ENCODE measurements around the gene CCDC7. TPM values are rescaled to one million over a fixed set of nuclear protein-coding genes. Genes with fewer than 3 reads are reported as not detected.
"Not testable (repeated sequence)": the region's sequence is repeated elsewhere in the genome, so short reads cannot be mapped to it uniquely, and the experiment has no call there.

Gene CCDC7
- total RNA-seq, 4 donors from 2014 or later, result 34.1 to 114 (median 93.6) TPM

DNA sequence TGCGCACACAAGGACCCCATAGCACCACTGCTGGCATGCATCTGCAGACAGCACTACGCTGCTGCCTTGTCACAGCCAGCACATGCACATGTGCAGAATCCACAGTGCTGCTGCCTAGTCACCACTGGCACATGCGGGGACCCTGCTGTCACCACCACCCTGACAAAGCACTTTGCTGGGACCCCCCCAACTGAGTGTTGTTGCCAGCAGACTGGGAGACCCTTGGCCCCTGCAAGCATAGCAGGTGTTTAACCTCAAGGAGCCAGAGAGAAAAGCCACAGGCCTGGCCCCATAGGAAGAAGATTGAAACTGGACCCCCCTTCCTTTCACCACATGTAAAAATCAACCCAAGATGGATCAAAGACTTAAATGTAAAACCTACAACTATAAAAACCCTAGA is 300.9 kb downstream of the CCDC7 start:
- no peak for TF ChIP-seq POLR2A (IDR thresholded peaks at IDR 0.05)
- TF ChIP-seq, protein P1, sequence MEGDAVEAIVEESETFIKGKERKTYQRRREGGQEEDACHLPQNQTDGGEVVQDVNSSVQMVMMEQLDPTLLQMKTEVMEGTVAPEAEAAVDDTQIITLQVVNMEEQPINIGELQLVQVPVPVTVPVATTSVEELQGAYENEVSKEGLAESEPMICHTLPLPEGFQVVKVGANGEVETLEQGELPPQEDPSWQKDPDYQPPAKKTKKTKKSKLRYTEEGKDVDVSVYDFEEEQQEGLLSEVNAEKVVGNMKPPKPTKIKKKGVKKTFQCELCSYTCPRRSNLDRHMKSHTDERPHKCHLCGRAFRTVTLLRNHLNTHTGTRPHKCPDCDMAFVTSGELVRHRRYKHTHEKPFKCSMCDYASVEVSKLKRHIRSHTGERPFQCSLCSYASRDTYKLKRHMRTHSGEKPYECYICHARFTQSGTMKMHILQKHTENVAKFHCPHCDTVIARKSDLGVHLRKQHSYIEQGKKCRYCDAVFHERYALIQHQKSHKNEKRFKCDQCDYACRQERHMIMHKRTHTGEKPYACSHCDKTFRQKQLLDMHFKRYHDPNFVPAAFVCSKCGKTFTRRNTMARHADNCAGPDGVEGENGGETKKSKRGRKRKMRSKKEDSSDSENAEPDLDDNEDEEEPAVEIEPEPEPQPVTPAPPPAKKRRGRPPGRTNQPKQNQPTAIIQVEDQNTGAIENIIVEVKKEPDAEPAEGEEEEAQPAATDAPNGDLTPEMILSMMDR (IDR thresholded peaks at IDR 0.05), result no peak
- Histone ChIP-seq H3K4me1 (no peaks in the 10 kb centered on the region), H3K27me3 (no peaks in the 10 kb centered on the region), H3K36me3 (no peaks in the 10 kb centered on the region), H3K27ac (no peak overlapping the region), H3K4me3 (no peak overlapping the region), H3K9me3 (peaks cover 0 to 4% of the 10 kb centered on the region in 2 donors)
- no peak for DNase-seq
- intact Hi-C loops (cut with DNase I; ENCODE audit: low total_unique reads), result no loop called here

DNA sequence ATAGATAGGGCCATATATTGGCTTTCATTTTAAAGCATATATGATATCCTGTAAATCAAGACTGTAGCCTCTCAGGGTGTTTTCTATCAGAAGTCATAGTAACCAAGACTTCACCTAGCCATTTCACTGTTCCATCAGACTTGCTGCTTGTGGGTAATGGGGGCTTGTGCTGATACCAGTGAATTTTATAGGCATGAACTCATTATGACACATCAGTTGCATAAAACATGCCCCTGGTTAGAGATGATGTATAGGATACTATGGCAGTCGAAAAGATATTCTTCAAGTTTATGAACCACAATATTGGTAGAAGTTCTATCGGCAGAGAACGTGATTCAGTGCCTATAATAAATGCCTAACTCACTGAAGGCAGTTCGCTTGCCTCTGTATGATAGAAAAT is 305.6 kb downstream of the CCDC7 start:
- H3K4me1 ChIP-seq, result no peaks in the 10 kb centered on the region
- intact Hi-C loops (cut with DNase I; ENCODE audit: low total_unique reads), result no loop called here

DNA sequence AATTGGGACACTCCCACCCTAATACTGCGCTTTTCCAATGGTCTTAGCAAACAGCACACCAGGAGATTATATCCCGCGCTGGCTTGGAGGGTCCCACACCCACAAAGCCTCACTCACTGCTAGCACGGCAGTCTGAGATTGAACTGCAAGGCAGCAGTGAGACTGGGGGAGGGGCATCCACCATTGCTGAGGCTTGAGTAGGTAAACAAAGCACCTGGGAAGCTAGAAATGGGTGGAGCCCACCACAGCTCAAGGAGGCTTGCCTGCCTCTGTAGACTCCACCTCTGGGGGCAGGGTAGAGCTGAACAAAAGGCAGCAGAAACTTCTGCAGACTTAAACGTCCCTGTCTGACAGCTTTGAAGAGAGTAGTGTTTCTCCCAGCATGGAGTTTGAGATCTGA is 309.0 kb downstream of the CCDC7 start:
- intact Hi-C loops (cut with DNase I; ENCODE audit: low total_unique reads); DNase-seq; H3K4me1 ChIP-seq; H3K9me3 ChIP-seq; H3K27me3 ChIP-seq; H3K27ac ChIP-seq; H3K4me3 ChIP-seq; H3K36me3 ChIP-seq: not testable (repeated sequence)

More for the DNA sequence above, 305.6 kb downstream of the CCDC7 start:
- Histone ChIP-seq H3K27ac (no peak overlapping the region), H3K4me3 (no peak overlapping the region), H3K9me3 (peaks cover 0 to 4% of the 10 kb centered on the region in 2 donors), H3K36me3 (no peaks in the 10 kb centered on the region), H3K27me3 (no peaks in the 10 kb centered on the region)
- no peak for DNase-seq
- TF ChIP-seq, protein P1 (IDR thresholded peaks at IDR 0.05), result no peak
- no peak for TF ChIP-seq POLR2A (IDR thresholded peaks at IDR 0.05)

DNA sequence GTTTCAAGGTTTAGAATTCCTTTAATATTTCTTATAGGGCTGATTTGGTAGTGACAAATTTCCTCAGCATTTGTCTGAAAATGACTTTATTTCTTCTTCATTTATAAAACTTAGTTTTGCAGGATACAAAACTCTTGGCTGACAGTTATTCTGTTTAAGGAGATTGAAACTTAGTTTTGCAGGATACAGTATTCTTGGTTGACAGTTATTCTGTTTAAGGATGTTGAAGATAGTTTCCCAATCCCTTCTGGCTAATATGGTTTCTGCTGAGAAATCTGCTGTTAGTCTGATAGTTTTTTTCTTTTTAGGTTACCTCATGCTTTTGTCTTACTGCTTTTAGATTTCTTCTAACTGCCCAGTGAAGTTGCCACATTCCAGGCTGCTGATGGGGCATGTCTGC is 325.3 kb downstream of the CCDC7 start:
- intact Hi-C loops (cut with DNase I; ENCODE audit: low total_unique reads), result no loop called here
- Histone ChIP-seq H3K27ac (no peak overlapping the region), H3K36me3 (no peaks in the 10 kb centered on the region), H3K27me3 (no peaks in the 10 kb centered on the region), H3K4me3 (no peak overlapping the region), H3K4me1 (no peaks in the 10 kb centered on the region), H3K9me3 (peaks cover 0 to 11% of the 10 kb centered on the region in 2 donors)
- TF ChIP-seq POLR2A (IDR thresholded peaks at IDR 0.05), result no peak
- TF ChIP-seq, protein P1 (IDR thresholded peaks at IDR 0.05), result no peak
- no peak for DNase-seq

DNA sequence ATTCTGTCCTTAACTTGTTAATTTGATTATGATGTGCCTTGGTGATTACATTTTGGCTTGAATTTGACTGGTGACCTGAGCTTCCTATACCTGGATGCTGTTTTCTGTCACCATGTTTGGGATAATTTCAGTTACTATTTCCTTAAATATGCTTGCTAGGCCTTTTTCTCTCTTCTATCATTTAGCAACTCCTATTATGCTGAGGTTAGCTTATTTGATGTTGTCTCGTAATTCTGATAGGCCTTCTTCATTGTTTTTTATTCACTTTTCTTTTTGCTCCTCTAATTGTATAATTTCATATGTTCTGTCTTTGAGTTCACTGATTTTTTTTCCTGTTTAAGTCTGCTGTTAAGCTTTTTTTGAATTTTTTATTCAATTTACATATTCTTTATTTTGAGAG is 327.2 kb downstream of the CCDC7 start:
- Histone ChIP-seq H3K36me3 (no peaks in the 10 kb centered on the region), H3K27ac (no peak overlapping the region), H3K4me1 (no peaks in the 10 kb centered on the region), H3K9me3 (peaks cover 0 to 11% of the 10 kb centered on the region in 2 donors), H3K4me3 (no peak overlapping the region), H3K27me3 (no peaks in the 10 kb centered on the region)
- intact Hi-C loops (cut with DNase I; ENCODE audit: low total_unique reads), result no loop called here
- DNase-seq, result no peak
- TF ChIP-seq, protein P1 (IDR thresholded peaks at IDR 0.05), result no peak
- no peak for TF ChIP-seq POLR2A (IDR thresholded peaks at IDR 0.05)

DNA sequence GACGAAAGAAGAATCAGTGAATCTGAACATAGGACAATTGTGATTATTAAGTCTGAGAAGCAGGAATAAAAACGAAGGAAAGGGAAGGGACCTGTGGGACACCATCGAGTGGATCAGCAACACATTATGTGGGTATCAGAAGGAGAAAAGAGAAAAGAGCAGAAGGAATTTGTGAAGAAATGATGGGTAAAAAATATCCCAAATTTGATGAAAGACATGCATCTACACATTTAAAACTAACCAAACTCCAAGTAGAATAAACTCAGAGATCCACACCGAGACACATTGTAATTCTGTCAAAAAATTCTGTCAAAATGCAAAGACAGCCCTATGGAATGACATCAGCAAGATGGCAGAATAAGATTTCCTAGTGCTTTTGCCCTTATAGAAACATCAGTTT is 341.0 kb downstream of the CCDC7 start:
- no peak for DNase-seq
- no peaks in the 10 kb centered on the region for H3K36me3 ChIP-seq
- TF ChIP-seq, protein P1 (IDR thresholded peaks at IDR 0.05), result no peak
- no peak for TF ChIP-seq POLR2A (IDR thresholded peaks at IDR 0.05)
- H3K27ac ChIP-seq, result no peak overlapping the region
- H3K4me1 ChIP-seq, result no peaks in the 10 kb centered on the region
- peaks cover 0 to 3% of the 10 kb centered on the region in 2 donors for H3K9me3 ChIP-seq
- H3K27me3 ChIP-seq, result no peaks in the 10 kb centered on the region
- H3K4me3 ChIP-seq, result no peak overlapping the region
- intact Hi-C loops (cut with DNase I; ENCODE audit: low total_unique reads), result no loop called here
